H4 (cell line): Measurements from ENCODE around the gene IGLL1. TPM values are rescaled to one million over a fixed set of nuclear protein-coding genes. Genes with fewer than 3 reads are reported as not detected.
"Not testable (repeated sequence)": the region's sequence is repeated elsewhere in the genome, so short reads cannot be mapped to it uniquely, and the experiment has no call there.

Experiments used
- DNase-seq: peaks from one replicate; pipeline ENCODE4 v3.0.0-alpha.2; 2015; ENCODE audit warnings: low spot score
- total RNA-seq: library from RNA; depleted of rRNA; stranded (reverse); fragments of >200 nt; shearing (Covaris generic); gene quantifications from 2 replicates; pipeline ENCODE4 v1.2.3, GENCODE V29; 2014

The IGLL1 gene
- total RNA-seq, 1 experiment from 2014 or later, result not detected

DNA sequence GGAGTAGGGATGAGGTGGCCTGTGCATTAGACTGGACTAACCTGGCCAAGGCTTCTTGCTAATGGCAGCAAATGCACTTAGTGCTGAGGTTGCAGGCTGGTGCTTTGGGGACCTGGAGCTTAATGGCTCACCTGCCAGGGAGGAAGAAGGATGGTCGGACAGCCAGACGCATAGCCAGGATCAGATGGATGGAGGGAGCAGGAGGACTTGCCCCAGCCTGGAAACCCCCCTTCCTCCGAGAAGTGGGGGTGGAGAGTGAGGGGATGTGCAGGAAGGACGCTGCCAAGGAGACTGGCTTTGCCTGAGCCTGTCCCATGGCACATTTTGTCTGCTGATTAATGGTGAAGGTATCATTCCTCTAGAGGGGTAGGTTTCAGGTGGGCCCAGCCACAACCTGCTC lies 17.9 kb downstream of the IGLL1 start:
- DNase-seq, result no peak

DNA sequence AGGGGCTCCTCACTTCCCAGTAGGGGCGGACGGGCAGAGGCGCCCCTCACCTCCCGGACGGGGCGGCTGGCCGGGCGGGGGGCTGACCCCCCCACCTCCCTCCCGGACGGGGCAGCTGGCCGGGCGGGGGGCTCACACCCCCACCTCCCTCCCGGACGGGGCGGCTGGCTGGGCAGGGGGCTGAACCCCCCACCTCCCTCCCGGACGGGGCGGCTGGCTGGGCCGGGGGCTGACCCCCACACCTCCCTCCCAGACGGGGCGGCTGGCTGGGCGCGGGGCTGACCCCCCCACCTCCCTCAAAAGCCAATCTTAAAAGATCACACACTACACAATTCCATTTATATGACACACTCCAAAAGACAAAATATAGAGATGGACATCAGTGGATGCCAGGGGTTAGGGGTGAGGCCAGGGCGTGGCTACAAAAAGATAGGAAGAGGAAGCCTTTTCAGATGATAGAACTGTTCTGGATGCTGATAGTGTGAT lies 19.0 kb downstream of the IGLL1 start:
- DNase-seq, result not testable (repeated sequence)

DNA sequence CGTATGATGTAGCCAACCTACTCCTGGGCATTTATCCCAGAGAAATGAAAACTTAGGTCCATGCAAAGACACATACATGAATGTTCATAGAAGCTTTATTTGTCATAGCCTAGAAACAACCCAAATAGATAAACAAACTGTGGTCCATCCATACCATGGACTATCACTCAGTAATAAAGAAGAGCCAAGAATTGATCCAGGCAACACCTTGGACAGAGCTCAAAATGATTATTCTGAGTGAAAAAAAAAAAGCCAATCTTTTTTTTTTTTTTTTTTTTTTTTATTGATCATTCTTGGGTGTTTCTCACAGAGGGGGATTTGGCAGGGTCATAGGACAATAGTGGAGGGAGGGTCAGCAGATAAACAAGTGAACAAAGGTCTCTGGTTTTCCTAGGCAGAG lies 19.9 kb downstream of the IGLL1 start:
- DNase-seq, result not testable (repeated sequence)

DNA sequence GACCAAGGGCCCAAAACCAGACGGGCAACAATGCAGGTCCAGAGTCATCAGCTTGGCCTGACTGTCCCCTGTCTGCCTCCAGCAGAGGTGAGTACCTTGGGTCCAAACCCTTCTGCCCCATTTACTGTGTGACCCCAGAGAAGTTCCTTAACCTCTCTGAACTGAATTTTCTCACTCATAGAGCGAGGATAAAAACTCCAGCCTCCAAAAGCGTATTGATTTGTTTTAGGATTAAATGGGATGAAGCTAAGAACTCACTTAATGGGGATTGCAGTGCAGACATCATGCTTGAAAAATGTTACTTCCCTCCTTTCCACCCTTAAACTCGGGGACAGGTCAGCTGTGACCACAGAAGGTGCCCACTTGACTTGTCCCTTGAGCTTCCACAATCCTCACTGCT lies 22.6 kb downstream of the IGLL1 start:
- no peak for DNase-seq

DNA sequence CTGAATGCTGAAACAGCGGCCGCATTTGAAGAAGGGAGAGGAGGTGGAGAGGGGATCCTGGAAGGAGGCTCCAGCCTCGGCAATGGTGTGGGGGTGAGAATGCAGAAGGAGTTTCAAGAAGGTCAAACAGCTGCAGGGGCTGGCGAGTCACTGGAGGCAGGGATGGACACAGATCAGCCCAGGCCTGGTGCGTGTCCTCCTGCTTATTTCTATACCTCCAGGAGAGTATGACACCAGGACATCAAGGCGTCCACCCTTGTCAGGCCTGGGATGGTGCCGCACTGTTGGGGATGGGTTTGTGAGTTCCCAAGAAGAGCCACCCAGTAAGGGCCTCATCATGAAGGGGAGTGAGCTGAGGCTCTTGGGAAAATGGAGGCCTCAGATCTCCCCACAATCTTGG lies 23.1 kb downstream of the IGLL1 start:
- DNase-seq, result no peak

DNA sequence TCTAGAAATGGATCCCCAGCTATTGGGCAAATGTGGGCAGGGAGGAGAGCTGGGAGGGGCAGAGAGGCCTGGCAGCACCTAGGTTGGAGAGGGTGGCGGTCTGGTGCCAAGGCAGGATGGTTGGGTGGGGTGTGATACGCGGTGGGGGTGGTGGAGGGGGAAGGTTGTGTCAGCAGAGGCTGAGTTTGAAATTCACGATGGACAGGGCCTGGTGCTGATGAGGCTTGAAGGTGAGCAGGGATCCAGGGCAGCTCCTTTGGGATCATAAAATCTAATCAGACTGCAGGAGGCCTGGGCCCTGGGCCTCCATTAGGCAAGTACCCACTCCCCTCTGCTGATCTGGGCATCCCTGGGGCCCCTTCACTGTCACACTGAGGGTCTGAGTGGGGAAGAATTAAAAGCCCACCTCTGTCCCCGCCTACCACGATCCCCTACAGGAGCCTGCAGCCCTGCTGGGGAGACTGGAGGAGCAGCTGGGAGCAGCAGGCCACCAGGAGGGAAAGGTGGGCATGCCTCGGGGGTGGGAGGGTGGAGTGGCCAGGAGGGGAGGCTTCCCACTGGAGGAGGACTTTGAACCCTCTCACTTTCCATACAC lies 24.0 kb downstream of the IGLL1 start:
- no peak for DNase-seq

DNA sequence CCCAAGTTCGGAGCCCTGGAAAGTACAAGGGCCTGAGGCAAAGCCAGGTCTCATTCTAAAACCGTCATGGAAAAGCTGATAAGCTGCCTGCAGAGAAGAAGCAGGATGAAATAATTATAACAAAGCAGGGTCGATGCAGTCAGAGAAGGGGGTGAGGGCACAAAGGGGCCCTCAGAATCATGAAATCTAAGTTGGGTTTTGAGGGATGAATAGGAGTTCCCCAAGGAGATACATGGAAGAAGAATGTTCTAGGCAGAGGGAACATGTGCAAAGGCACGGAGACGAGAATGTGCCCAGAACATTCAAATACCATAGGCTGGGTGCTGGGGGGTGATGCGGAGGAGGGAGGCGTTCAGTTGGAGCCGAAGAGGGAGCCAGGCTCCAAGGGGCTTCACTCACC lies 25.0 kb downstream of the IGLL1 start:
- no peak for DNase-seq

DNA sequence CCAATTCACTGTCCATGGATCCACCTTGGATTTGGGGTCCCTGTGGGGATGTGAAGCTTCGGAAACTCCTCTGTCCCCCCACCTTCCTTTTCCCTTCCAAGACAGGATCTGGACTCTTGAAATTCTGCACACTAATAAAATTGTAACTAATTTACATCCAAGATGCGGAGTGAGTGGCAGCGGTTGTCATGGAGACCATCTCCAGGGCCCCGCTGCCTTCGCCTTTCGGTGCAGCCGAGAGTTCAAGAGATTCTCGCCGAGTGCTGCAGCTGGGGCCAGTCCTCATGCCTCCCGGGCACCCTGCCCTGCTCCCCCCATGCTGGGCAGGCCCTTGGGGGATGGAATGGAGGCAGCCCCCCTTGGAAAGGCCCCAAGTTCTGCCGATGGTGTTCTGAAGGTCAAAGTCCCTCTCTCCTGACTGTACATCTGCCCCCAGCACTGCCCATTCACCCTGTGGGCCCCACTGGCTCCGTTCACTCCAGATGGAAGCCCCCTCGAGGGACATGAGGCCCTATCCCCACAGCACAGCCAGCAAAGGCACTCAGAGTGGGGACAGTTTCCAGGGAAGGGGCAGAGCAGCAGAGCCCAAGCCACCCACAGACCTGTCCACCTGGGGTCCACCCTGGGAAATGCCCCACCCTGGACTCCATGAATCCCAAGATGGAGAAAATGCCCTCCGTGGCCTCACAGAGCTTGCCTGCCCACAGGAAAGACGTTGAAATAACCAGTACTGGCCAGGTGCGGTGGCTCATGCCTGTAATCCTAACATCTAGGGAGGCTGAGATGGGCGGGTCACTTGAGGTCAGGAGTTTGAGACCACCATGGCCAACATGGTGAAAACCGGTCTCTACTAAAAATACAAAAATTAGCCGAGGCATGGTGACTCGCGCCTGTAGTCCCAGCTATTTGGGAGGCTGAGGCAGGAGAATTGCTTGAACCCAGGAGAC lies 25.9 kb downstream of the IGLL1 start:
- no peak for DNase-seq

DNA sequence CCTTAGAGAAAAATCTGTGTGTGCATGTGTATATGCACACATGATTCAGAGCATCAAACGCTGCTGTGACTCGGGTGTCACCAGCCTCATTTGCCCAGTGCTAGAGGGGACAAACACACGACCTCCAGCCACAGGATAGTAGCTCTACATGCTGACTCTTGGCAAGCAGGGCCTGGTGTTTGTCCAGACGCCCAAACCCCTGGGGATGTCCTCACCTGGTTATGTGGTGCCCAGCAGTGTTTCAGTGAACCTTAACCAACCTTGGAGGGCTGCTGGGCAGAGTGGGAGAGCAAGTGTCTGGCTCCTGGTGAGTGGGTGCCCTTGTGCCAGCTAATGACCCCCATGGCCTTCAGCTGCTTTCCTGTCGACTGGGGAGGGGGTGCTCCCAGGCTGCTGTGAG lies 26.7 kb downstream of the IGLL1 start:
- no peak for DNase-seq

DNA sequence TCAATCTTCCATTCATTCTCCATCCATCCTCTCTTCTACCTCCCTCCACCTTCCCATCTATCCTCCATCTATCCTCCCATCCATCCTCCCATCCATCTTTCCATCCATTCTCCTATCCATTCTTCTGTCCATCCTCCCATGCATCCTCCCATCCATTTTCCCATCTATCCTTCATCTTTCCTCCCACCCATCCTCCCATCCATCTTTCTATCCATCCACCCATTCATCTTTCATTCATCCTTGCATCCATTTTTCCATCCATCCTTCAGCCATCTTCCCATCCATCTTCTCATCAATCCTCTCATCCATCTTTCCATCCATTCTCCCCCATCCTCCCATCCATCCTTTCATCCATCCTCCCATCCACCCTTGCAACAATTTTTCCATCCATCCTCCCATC lies 27.5 kb downstream of the IGLL1 start:
- DNase-seq, result no peak

DNA sequence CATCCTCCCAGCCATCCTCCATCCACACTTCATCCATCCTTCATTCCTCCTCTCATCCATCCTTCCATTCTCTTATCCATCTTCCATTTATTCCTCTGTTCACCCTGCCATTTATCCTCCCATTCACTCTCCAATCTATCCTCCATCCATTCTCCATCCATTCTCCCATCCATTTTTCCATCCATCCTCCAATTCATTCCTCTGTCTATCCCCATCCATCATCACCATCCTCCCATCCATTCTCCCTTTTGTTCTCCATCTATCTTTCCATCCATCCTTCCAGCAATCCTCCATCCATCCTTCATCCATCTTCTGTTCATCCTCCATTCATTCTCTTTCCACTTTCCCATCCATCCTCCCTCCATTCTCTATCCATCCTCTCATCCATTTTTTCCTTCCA lies 28.7 kb downstream of the IGLL1 start:
- DNase-seq, result no peak

DNA sequence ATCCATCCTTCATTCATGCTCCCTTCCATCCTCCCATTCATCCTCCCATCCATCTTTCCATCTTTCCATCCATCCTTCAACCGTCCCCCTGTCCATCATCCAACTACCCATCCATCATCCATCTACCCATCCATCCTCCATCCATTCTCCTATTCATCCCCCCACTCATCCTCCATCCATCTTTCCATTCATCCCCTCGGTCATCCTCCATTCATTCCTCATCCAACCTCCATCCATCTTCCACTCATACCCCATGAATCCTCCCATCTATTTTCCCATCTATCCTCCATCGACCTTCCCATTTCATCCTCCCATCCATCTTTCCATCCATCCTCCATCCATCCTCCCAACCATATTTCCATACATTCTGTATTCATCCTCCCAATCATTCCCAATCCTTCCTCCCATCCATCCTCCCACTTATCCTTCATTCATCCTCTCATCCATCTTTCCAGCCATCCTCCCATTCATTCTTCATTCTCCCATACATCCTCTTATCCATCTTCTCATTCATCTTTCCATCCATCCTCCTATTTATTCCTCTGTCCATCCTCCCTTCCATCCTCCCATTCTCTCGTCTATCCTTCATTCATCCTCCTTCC lies 29.9 kb downstream of the IGLL1 start:
- DNase-seq, result no peak

DNA sequence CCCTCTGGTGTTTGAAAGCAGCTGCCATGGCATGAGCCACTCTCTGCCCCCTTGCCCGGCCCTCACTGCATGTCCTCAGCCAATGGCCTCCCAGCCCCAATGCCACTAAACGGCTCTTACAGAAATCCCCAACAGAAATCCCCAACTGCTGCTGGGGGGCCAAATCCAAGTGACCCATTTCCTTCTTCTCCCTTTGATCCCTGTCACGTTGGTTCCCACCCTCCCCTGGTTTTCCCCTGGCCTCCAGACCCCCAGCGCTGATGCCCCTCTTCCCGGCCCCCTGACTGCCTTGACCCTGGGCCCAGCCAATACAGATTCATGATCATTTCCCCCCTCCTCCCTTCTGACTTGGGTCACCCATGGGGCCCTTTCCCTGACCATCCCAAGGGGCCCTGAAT lies 30.9 kb downstream of the IGLL1 start:
- DNase-seq, result no peak

DNA sequence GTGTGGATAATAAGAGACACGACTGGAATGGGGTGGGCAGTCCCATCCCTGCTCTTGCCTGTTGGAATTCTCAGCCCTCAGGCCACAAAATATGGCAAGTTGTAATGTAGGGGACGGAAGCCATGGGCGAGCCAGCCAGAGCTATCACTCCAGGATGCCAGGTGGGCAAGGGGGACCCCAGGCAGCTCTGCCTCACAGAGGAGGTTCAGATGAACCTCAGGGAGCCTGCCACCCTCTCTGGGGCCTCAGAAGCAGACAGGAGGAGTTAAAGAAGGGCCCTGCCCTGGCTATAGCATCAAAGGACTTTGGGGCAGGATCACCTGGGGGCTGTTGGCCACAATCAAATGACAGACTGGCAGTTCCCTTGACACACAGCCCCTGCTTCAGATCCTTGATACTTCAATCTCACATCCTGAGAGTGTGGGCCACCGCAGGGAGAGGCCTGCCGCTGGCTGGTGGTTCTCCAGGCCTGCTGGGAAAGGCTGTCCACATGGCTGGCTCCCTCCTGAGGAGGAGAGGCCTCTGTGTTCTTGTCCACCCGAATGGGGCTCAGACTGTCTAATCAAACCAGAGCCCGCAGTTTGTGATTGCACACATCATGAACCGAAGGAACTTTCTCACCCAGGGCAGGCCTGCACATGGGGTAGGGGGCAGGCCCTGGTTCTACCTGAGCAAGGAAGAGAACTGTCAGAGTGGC lies 31.4 kb downstream of the IGLL1 start:
- DNase-seq, result no peak

DNA sequence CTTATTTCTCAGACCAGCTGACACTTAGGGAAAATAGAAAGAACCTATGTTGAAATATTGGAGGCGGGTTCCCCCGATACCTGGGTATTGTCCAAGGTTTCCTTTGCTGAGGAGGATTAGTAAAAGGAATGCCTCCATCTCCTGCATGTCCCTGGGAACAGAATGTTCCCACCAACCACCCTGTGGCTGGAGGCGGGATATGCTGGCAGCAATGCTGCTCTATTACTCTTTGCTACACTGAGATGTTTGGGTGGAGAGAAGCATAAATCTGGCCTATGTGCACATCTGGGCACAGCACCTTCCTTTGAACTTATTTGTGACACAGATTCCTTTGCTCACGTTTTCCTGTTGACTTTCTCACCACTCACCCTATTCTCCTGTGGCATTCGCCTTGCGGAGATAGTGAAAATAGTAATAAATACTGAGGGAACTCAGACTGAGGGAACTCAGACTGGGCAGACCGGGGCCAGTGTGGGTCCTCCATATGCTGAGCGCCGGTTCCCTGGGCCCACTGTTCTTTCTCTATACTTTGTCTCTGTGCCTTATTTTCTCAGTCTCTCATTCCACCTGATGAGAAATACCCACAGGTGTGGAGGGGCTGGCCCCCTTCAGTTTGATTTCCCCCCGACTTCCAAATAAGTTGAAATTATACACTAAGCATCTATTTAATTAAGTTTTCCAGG lies 32.1 kb downstream of the IGLL1 start:
- DNase-seq, result no peak

DNA sequence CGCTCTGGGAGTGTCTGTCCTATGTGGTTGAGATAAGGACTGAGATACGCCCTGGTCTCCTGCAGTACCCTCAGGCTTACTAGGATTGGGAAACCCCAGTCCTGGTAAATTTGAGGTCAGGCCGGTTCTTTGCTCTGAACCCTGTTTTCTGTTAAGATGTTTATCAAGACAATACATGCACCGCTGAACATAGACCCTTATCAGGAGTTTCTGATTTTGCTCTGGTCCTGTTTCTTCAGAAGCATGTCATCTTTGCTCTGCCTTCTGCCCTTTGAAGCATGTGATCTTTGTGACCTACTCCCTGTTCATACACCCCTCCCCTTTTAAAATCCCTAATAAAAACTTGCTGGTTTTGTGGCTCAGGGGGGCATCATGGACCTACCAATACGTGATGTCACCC lies 32.7 kb downstream of the IGLL1 start:
- DNase-seq, result not testable (repeated sequence)

DNA sequence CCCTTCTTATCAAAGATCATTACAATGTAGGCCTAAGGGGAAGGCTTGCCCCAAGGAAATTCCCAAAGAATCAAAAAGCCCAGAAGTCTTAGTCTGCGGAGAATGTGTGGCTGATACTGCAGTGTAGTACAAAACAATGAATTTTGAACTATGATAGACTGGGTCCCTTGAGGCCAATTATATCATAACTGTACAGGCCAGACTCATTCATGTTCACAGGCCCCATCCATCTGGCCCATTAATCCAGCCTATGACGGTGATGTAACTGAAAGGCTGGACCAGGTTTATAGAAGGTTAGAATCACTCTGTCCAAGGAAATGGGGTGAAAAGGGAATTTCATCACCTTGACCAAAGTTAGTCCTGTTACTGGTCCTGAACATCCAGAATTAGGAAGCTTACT lies 35.2 kb downstream of the IGLL1 start:
- DNase-seq, result no peak

DNA sequence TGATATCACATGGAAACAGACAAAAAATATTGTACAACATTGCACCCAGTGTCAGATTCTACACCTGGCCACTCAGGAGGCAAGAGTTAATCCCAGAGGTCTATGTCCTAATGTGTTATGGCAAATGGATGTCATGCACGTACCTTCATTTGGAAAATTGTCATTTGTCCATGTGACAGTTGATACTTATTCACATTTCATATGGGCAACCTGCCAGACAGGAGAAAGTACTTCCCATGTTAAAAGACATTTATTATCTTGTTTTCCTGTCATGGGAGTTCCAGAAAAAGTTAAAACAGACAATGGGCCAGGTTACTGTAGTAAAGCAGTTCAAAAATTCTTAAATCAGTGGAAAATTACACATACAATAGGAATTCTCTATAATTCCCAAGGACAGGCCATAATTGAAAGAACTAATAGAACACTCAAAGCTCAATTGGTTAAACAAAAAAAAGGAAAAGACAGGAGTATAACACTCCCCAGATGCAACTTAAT lies 36.5 kb downstream of the IGLL1 start:
- not testable (repeated sequence) for DNase-seq

DNA sequence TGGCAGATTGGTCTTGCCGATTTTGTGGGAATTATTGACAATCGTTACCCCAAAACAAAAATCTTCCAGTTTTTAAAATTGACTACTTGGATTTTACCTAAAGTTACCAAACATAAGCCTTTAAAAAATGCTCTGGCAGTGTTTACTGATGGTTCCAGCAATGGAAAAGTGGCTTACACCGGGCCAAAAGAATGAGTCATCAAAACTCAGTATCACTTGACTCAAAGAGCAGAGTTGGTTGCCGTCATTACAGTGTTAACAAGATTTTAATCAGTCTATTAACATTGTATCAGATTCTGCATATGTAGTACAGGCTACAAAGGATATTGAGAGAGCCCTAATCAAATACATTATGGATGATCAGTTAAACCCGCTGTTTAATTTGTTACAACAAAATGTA lies 37.2 kb downstream of the IGLL1 start:
- peak; percentile 31 for DNase-seq

DNA sequence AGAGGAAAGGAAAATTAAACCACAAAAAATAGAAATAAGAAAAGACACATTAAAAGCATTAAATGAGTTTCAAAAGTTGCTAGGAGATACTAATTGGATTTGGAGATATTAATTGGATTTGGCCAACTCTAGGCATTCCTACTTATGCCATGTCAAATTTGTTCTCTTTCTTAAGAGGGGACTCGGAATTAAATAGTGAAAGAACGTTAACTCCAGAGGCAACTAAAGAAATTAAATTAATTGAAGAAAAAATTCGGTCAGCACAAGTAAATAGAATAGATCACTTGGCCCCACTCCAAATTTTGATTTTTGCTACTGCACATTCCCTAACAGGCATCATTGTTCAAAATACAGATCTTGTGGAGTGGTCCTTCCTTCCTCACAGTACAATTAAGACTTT lies 37.7 kb downstream of the IGLL1 start:
- DNase-seq, result not testable (repeated sequence)

DNA sequence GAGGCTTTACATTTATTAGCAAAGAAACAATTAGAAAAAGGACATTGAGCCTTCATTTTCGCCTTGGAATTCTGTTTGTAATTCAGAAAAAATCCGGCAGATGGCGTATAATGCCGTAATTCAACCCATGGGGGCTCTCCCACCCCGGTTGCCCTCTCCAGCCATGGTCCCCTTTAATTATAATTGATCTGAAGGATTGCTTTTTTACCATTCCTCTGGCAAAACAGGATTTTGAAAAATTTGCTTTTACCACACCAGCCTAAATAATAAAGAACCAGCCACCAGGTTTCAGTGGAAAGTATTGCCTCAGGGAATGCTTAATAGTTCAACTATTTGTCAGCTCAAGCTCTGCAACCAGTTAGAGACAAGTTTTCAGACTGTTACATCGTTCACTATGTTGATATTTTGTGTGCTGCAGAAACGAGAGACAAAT lies 38.2 kb downstream of the IGLL1 start:
- DNase-seq, result not testable (repeated sequence)
